ENCODE measurements around the gene CRYGN. TPM values are rescaled to one million over a fixed set of nuclear protein-coding genes. Genes with fewer than 3 reads are reported as not detected.

The CRYGN gene
- total RNA-seq, 4 donors from 2014 or later, result 0.73 to 2.9 (median 2.4) TPM; not detected in 1

GRCh38 chr7:151385626-151386300 is 54.2 kb downstream of the CRYGN start:
- TF ChIP-seq POLR2A (IDR thresholded peaks at IDR 0.05), result no peak
- TF ChIP-seq CTCF (IDR thresholded peaks at IDR 0.05), result no peak
- no peak overlapping the region for H3K4me3 ChIP-seq
- H3K9me3 ChIP-seq, result no peaks in the 10 kb centered on the region
- H3K27me3 ChIP-seq, result no peaks in the 10 kb centered on the region
- intact Hi-C loops (cut with DNase I; ENCODE audit: low total_unique reads), result no loop called here
- peaks cover 0 to 7% of the 10 kb centered on the region in 2 donors for H3K4me1 ChIP-seq
- H3K27ac ChIP-seq, result no peak overlapping the region
- H3K36me3 ChIP-seq, result no peaks in the 10 kb centered on the region
- DNase-seq, result no peak

- Histone ChIP-seq H3K4me1 (peaks cover 0 to 7% of the 10 kb centered on the region in 2 donors), H3K4me3 (no peak overlapping the region), H3K27ac (no peak overlapping the region), H3K9me3 (no peaks in the 10 kb centered on the region), H3K27me3 (no peaks in the 10 kb centered on the region), H3K36me3 (no peaks in the 10 kb centered on the region)
- no peak for DNase-seq
- TF ChIP-seq CTCF (IDR thresholded peaks at IDR 0.05), result no peak
- no peak for TF ChIP-seq POLR2A (IDR thresholded peaks at IDR 0.05)
- intact Hi-C loops (cut with DNase I; ENCODE audit: low total_unique reads), result no loop called here
Measured at GRCh38 chr7:151384776-151385625, 54.9 kb downstream of the CRYGN start.

- no peak for DNase-seq
- intact Hi-C loops (cut with DNase I; ENCODE audit: low total_unique reads), result no loop called here
- TF ChIP-seq CTCF (IDR thresholded peaks at IDR 0.05), result no peak
- TF ChIP-seq POLR2A (IDR thresholded peaks at IDR 0.05), result no peak
- H3K4me3 ChIP-seq, result no peak overlapping the region
- no peaks in the 10 kb centered on the region for H3K36me3 ChIP-seq
- no peak overlapping the region for H3K27ac ChIP-seq
- H3K4me1 ChIP-seq, result peaks cover 0 to 7% of the 10 kb centered on the region in 2 donors
- H3K27me3 ChIP-seq, result no peaks in the 10 kb centered on the region
- no peaks in the 10 kb centered on the region for H3K9me3 ChIP-seq
Measured at GRCh38 chr7:151384352-151384697, 55.6 kb downstream of the CRYGN start.

GRCh38 chr7:151383638-151384351 is 56.1 kb downstream of the CRYGN start:
- Histone ChIP-seq H3K27me3 (no peaks in the 10 kb centered on the region), H3K4me1 (peaks cover 0 to 7% of the 10 kb centered on the region in 2 donors), H3K36me3 (no peaks in the 10 kb centered on the region), H3K4me3 (no peak overlapping the region), H3K9me3 (no peaks in the 10 kb centered on the region), H3K27ac (no peak overlapping the region)
- intact Hi-C loops (cut with DNase I; ENCODE audit: low total_unique reads), result no loop called here
- no peak for DNase-seq
- TF ChIP-seq CTCF (IDR thresholded peaks at IDR 0.05), result no peak
- TF ChIP-seq POLR2A (IDR thresholded peaks at IDR 0.05), result no peak

Data from uterus (tissue), 4 donors.